Skeletal muscle satellite cell (primary cell): ENCODE measurements around the gene PRRT2.

Experiments
- H3K27me3 ChIP-seq: 2 replicates; pipeline ENCODE4 v1.7.0; 2013; ENCODE audit warnings: low read length; ENCODE audit not compliant: control insufficient read depth, insufficient read depth
- H3K36me3 ChIP-seq: 2 replicates; pipeline ENCODE4 v1.7.0; 2013; ENCODE audit warnings: mild to moderate bottlenecking, control low read depth, low read length; ENCODE audit not compliant: insufficient read depth
- H3K4me1 ChIP-seq: 2 replicates; pipeline ENCODE4 v1.7.0; 2013; ENCODE audit warnings: low read length; ENCODE audit not compliant: control insufficient read depth, insufficient read depth
- H3K4me2 ChIP-seq: 2 replicates; pipeline ENCODE4 v1.7.0; 2013; ENCODE audit warnings: mild to moderate bottlenecking, low read length
- H3K4me3 ChIP-seq: 2 replicates; pipeline ENCODE4 v1.7.0; 2013; ENCODE audit warnings: low read length
- H3K9ac ChIP-seq: 2 replicates; pipeline ENCODE4 v1.7.0; 2013; ENCODE audit warnings: mild to moderate bottlenecking, low read depth, low read length, moderate library complexity
- H3K9me3 ChIP-seq: replicated peaks from 2 replicates; pipeline ENCODE4 v1.7.0; 2013; ENCODE audit warnings: mild to moderate bottlenecking, control low read depth, low read length

PRRT2 gene

GRCh38 chr16:29815032-29815721, 3.2 kb downstream of the PRRT2 start:
- Histone ChIP-seq H3K36me3 (peaks cover 12% of the 10 kb centered on the region), H3K9me3 (no peaks in the 10 kb centered on the region), H3K4me2 (peak overlapping the region; percentile 87), H3K9ac (peak overlapping the region; percentile 78), H3K27me3 (no peaks in the 10 kb centered on the region), H3K4me3 (peak overlapping the region; percentile 88), H3K4me1 (peaks cover 47% of the 10 kb centered on the region)

GRCh38 chr16:29815793-29816693, 4.0 kb downstream of the PRRT2 start, which contains the start of gene PAGR1:
Gene PAGR1 (plus strand): TSS chr16:29816152. CDS start chr16:29816526, 374 bp downstream.
- no peaks in the 10 kb centered on the region for H3K9me3 ChIP-seq
- peak within 1 kb of the TSS; percentile 88 for H3K4me3 ChIP-seq
- peak within 1 kb of the TSS; percentile 87 for H3K4me2 ChIP-seq
- H3K9ac ChIP-seq, result peak within 1 kb of the TSS; percentile 78
- no peaks in the 10 kb centered on the region for H3K27me3 ChIP-seq
- peaks cover 41% of the 10 kb centered on the region for H3K4me1 ChIP-seq
- H3K36me3 ChIP-seq, result peaks cover 4% of the 10 kb centered on the region

- no peaks in the 10 kb centered on the region for H3K9me3 ChIP-seq
- peaks cover 42% of the 10 kb centered on the region for H3K4me1 ChIP-seq
- H3K27me3 ChIP-seq, result no peaks in the 10 kb centered on the region
- H3K4me3 ChIP-seq, result peak overlapping the region; percentile 88
- H3K4me2 ChIP-seq, result peak overlapping the region; percentile 87
- peaks cover 4% of the 10 kb centered on the region for H3K36me3 ChIP-seq
- peak overlapping the region; percentile 78 for H3K9ac ChIP-seq
Observed at GRCh38 chr16:29816694-29817441, 4.9 kb downstream of the PRRT2 start.

- H3K36me3 ChIP-seq, result peaks cover 8% of the 10 kb centered on the region
- no peak overlapping the region for H3K9ac ChIP-seq
- no peak overlapping the region for H3K4me2 ChIP-seq
- no peak overlapping the region for H3K4me3 ChIP-seq
- H3K27me3 ChIP-seq, result no peaks in the 10 kb centered on the region
- peaks cover 47% of the 10 kb centered on the region for H3K4me1 ChIP-seq
- no peaks in the 10 kb centered on the region for H3K9me3 ChIP-seq
Observed at GRCh38 chr16:29818082-29818481, 6.1 kb downstream of the PRRT2 start.

- Histone ChIP-seq H3K9me3 (no peaks in the 10 kb centered on the region), H3K27me3 (no peaks in the 10 kb centered on the region), H3K4me1 (peaks cover 61% of the 10 kb centered on the region), H3K4me2 (peak overlapping the region; percentile 87), H3K36me3 (peaks cover 8% of the 10 kb centered on the region), H3K9ac (peak overlapping the region; percentile 83), H3K4me3 (peak overlapping the region; percentile 81)
Observed at GRCh38 chr16:29819506-29819905, 7.5 kb downstream of the PRRT2 start.

- peak within 1 kb of the TSS; percentile 87 for H3K4me2 ChIP-seq
- H3K9ac ChIP-seq, result peak within 1 kb of the TSS; percentile 83
- peaks cover 64% of the 10 kb centered on the region for H3K4me1 ChIP-seq
- H3K36me3 ChIP-seq, result peaks cover 8% of the 10 kb centered on the region
- H3K27me3 ChIP-seq, result no peaks in the 10 kb centered on the region
- H3K4me3 ChIP-seq, result peak within 1 kb of the TSS; percentile 81
- no peaks in the 10 kb centered on the region for H3K9me3 ChIP-seq
Observed at GRCh38 chr16:29820271-29820701, 8.3 kb downstream of the PRRT2 start, which contains the start of gene MVP. Gene MVP (plus strand): TSS chr16:29820462. CDS start chr16:29830550, 10,088 bp downstream.

- peak overlapping the region; percentile 83 for H3K9ac ChIP-seq
- peak overlapping the region; percentile 81 for H3K4me3 ChIP-seq
- no peaks in the 10 kb centered on the region for H3K27me3 ChIP-seq
- peaks cover 69% of the 10 kb centered on the region for H3K4me1 ChIP-seq
- H3K9me3 ChIP-seq, result no peaks in the 10 kb centered on the region
- H3K4me2 ChIP-seq, result peak overlapping the region; percentile 87
- peaks cover 8% of the 10 kb centered on the region for H3K36me3 ChIP-seq
Observed at GRCh38 chr16:29820730-29821642, 9.0 kb downstream of the PRRT2 start.

GRCh38 chr16:29821643-29822115, 9.7 kb downstream of the PRRT2 start:
- Histone ChIP-seq H3K27me3 (no peaks in the 10 kb centered on the region), H3K4me2 (peak overlapping the region; percentile 87), H3K4me3 (peak overlapping the region; percentile 81), H3K9ac (peak overlapping the region; percentile 83), H3K4me1 (peaks cover 73% of the 10 kb centered on the region), H3K36me3 (peaks cover 8% of the 10 kb centered on the region), H3K9me3 (no peaks in the 10 kb centered on the region)

- peaks cover 66% of the 10 kb centered on the region for H3K4me1 ChIP-seq
- no peaks in the 10 kb centered on the region for H3K27me3 ChIP-seq
- H3K36me3 ChIP-seq, result peaks cover 10% of the 10 kb centered on the region
- no peaks in the 10 kb centered on the region for H3K9me3 ChIP-seq
- peak overlapping the region; percentile 74 for H3K4me2 ChIP-seq
- peak overlapping the region; percentile 22 for H3K9ac ChIP-seq
- peak overlapping the region; percentile 33 for H3K4me3 ChIP-seq
Observed at GRCh38 chr16:29824589-29825144, 12.7 kb downstream of the PRRT2 start.
